Thyroid gland (tissue), 4 donors: Measurements from ENCODE around the gene HMX2.

ENCODE experiments used
- POLR2A ChIP-seq, 2 donors: fragments of 450-650 bp; IDR thresholded peaks; one replicate each; pipeline ENCODE4 v1.6.1; 2017; ENCODE audit warnings: antibody characterized with exemption in 2 of 2, mild to moderate bottlenecking in 2 of 2, moderate library complexity in 1 of 2
- TF ChIP-seq, protein P1 (sequence below), 6 experiments: fragments of 200-600 bp in 3 of 6; fragments of 450-650 bp in 3 of 6; sonication (generic) in 3 of 6; IDR thresholded peaks; one replicate each; pipeline ENCODE4 v1.5.1; 2016 to 2019; ENCODE audit warnings: antibody characterized with exemption in 6 of 6, mild to moderate bottlenecking in 2 of 6, inconsistent platforms in 1 of 6, moderate library complexity in 1 of 6

DNA sequence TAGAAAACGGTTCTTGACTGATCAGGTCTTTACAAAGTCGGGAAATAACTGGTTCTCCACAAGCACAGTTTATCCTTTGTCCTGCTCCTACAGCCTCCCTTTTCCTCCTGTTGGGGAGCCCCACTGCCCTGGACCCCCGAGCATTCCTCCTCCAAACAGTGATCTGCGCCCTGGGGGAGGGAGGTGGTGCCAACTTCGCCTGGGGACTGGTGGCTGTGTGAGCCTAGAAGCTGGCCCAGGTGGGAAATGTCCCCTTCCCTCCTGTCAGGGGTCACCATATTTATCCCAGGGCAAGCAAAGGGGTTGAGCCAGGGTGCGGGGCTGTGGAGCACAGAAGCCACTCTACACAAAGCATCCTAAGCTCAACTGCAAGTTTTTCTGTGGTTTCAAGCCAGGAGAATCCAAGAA, 6.9 kb upstream of the HMX2 start:
- TF ChIP-seq POLR2A (IDR thresholded peaks at IDR 0.05): no peak
- TF ChIP-seq, protein P1, sequence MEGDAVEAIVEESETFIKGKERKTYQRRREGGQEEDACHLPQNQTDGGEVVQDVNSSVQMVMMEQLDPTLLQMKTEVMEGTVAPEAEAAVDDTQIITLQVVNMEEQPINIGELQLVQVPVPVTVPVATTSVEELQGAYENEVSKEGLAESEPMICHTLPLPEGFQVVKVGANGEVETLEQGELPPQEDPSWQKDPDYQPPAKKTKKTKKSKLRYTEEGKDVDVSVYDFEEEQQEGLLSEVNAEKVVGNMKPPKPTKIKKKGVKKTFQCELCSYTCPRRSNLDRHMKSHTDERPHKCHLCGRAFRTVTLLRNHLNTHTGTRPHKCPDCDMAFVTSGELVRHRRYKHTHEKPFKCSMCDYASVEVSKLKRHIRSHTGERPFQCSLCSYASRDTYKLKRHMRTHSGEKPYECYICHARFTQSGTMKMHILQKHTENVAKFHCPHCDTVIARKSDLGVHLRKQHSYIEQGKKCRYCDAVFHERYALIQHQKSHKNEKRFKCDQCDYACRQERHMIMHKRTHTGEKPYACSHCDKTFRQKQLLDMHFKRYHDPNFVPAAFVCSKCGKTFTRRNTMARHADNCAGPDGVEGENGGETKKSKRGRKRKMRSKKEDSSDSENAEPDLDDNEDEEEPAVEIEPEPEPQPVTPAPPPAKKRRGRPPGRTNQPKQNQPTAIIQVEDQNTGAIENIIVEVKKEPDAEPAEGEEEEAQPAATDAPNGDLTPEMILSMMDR (IDR thresholded peaks at IDR 0.05): no peak
